ENCODE data around the gene SNX27. TPM values are rescaled to one million over a fixed set of nuclear protein-coding genes. Genes with fewer than 3 reads are reported as not detected.
"Not testable (repeated sequence)": the region's sequence is repeated elsewhere in the genome, so short reads cannot be mapped to it uniquely, and the experiment has no call there.

The SNX27 gene
- total and polyA plus RNA-seq, 10 of the 15 experiments (the other 5 are each of a cell fraction or from before 2014, with no cell fraction given) = 3.8 to 21.8 (median 12.5) TPM

DNA sequence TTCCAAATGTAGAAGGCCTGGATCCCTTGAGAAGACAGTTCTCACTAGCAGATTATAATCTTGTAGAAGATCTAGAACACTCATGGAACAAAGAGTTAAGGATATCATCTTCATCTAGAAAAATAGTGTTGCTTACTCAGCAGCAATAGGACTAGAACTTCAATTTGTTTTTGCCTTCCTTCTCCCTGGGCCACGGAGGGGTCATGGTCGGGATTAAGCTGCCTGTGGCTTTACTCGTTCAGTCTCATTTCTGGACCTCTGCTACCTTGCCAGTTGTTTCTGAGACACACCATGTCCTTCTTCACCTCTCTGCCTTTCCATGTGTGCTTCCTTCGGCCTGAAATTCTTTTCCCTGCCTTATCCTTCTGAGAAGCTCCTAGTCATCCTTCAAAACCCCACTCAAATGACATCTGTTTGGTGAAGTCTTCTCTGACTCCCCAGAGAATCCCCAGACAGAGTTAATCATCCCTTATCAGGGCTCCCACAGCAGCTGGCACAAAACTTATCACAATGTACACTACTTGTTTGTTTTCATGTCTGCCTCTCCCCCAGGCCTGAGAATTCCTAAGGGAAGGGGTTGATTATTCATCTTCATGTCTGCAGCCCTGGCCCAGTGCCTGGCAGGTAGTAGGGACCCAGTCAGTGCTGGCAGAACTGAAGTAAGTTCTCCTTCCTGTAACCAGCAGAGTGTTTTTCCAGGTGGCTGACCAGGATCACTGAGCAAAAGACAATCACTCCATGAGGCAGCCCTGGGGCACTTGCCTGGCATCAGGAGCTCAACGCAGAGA lies 15.5 kb upstream of the SNX27 start:
- H4K20me1 ChIP-seq (ENCODE audit: control insufficient read depth, insufficient read depth) = no peaks in the 10 kb centered on the region
- no peaks in the 10 kb centered on the region for H3K79me2 ChIP-seq (ENCODE audit: control insufficient read depth, insufficient read depth, low read length)
- H2AFZ ChIP-seq (ENCODE audit: control insufficient read depth, low read depth, low read length) = no peak overlapping the region
- no peaks in the 10 kb centered on the region; a peak in 1 of 4 replicates for H3K27me3 ChIP-seq (replicated peaks in 1 of 2; ENCODE audit: control insufficient read depth in 2 of 2, insufficient read depth in 2 of 2, low read length in 1 of 2)
- RAD21 ChIA-PET (ENCODE audit: unreplicated experiment) = interaction anchor here (0.6 to 1.8 kb wide), 3 partner anchors 8 to 152 kb away, joined by 3 to 7 read pairs (median 3); no protein-coding TSS in a partner anchor
- no peak for FAIRE-seq
- H3K4me2 ChIP-seq (ENCODE audit: control insufficient read depth, insufficient read depth) = no peak overlapping the region
- H3K9ac ChIP-seq (ENCODE audit: control insufficient read depth, insufficient read depth, low read length) = no peak overlapping the region
- no peak for ATAC-seq
- H3K36me3 ChIP-seq (ENCODE audit: control insufficient read depth in 2 of 2, insufficient read depth in 2 of 2, low read length in 1 of 2) = no peaks in the 10 kb centered on the region
- no peaks in the 10 kb centered on the region for H3K4me1 ChIP-seq (ENCODE audit: control insufficient read depth, insufficient read depth, low read length)
- in situ Hi-C loops (cut with MboI) (loop anchor here (5.0 kb wide), 1 partner anchor 136 kb away; no protein-coding TSS in a partner anchor), intact Hi-C loops (cut with micrococcal nuclease; ENCODE audit: unreplicated experiment) (no loop called here)
- no peak for TF ChIP-seq BRCA1 (IDR thresholded peaks at IDR 0.05; ENCODE audit: low read depth, low read length)
- no peak for TF ChIP-seq BMI1 (IDR thresholded peaks at IDR 0.05; ENCODE audit: borderline replicate concordance)
- no peak for TF ChIP-seq CBFB (IDR thresholded peaks at IDR 0.05; ENCODE audit: low read depth)
- no peak for TF ChIP-seq NR2C1 (IDR thresholded peaks at IDR 0.05)
- no peak for TF ChIP-seq KDM1A (IDR thresholded peaks at IDR 0.05; ENCODE audit: borderline replicate concordance)
- no peak for TF ChIP-seq DPF2 (IDR thresholded peaks at IDR 0.05)
- TF ChIP-seq MTA3 (IDR thresholded peaks at IDR 0.05; ENCODE audit: borderline replicate concordance, low read length) = no peak
- TF ChIP-seq NR2F1 (conservative IDR thresholded peaks at IDR 0.05) = no peak
- SMC1A ChIA-PET (ENCODE audit: uncharacterized antibody, unreplicated experiment) = interaction anchor here (0.6 to 2.3 kb wide), 10 partner anchors 9 to 282 kb away, joined by 3 to 8 read pairs (median 4); no protein-coding TSS in a partner anchor
- no peak overlapping the region for H3K27ac ChIP-seq (ENCODE audit: control insufficient read depth, insufficient read depth)
- no peak overlapping the region for H3K4me3 ChIP-seq
- CTCF ChIA-PET = interaction anchor here (0.6 to 3.4 kb wide), 7 partner anchors 10 to 224 kb away, joined by 3 to 18 read pairs (median 3); no protein-coding TSS in a partner anchor
- POLR2A ChIA-PET = no interaction called here
- no TSS peak for BruUV-seq (replicated peaks)
- DNase-seq (ENCODE audit: low read depth, low spot score) = no peak
- 48% methylated on average over 5 of the region's 5 CpGs for WGBS (ENCODE audit: insufficient coverage, insufficient replicate concordance, low lambda C conversion rate, missing lambda C conversion rate)
- H3K9me3 ChIP-seq (replicated peaks; ENCODE audit: control insufficient read depth, insufficient read depth, low read length) = no peaks in the 10 kb centered on the region

DNA sequence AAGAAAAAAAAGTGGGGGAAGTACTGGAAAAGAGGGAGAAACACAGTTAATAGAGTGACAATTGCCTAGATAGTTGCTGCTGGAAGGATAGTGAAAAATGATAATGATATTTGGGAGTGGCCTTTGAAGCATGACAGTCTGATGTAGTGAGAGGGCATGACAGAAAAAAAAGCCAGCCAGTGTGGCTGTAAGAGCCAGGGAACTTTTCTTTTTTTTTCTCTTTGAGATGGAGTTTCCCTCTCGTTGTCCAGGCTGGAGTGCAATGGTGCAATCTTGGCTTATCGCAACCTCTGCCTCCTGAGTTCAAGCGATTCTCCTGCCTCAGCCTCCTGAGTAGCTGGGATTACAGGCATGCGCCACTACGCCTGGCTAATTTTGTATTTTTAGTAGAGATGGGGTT lies 9.3 kb upstream of the SNX27 start:
- H3K36me3 ChIP-seq (ENCODE audit: control insufficient read depth in 2 of 2, insufficient read depth in 2 of 2, low read length in 1 of 2); BruUV-seq (replicated peaks); H3K27ac ChIP-seq (ENCODE audit: control insufficient read depth, insufficient read depth); H3K9ac ChIP-seq (ENCODE audit: control insufficient read depth, insufficient read depth, low read length); SMC1A ChIA-PET (ENCODE audit: uncharacterized antibody, unreplicated experiment); intact Hi-C loops (cut with micrococcal nuclease; ENCODE audit: unreplicated experiment); RAD21 ChIA-PET (ENCODE audit: unreplicated experiment); H3K9me3 ChIP-seq (replicated peaks; ENCODE audit: control insufficient read depth, insufficient read depth, low read length); in situ Hi-C loops (cut with MboI); POLR2A ChIA-PET; H3K79me2 ChIP-seq (ENCODE audit: control insufficient read depth, insufficient read depth, low read length); H3K27me3 ChIP-seq (replicated peaks in 1 of 2; ENCODE audit: control insufficient read depth in 2 of 2, insufficient read depth in 2 of 2, low read length in 1 of 2); FAIRE-seq; ATAC-seq; H3K4me1 ChIP-seq (ENCODE audit: control insufficient read depth, insufficient read depth, low read length); DNase-seq (ENCODE audit: low read depth, low spot score); H3K4me2 ChIP-seq (ENCODE audit: control insufficient read depth, insufficient read depth); H2AFZ ChIP-seq (ENCODE audit: control insufficient read depth, low read depth, low read length); H3K4me3 ChIP-seq; H4K20me1 ChIP-seq (ENCODE audit: control insufficient read depth, insufficient read depth): not testable (repeated sequence)
- CTCF ChIA-PET = interaction anchor here (0.6 kb wide), 1 partner anchor 30 kb away, joined by 3 read pairs; no protein-coding TSS in a partner anchor
- 51% methylated on average over 5 of the region's 5 CpGs for WGBS (ENCODE audit: insufficient coverage, insufficient replicate concordance, low lambda C conversion rate, missing lambda C conversion rate)
